ENCODE data around the gene JUND.

JUND gene

GRCh38 chr19:18234194-18234593 lies 47.2 kb downstream of the JUND start:
- no peak for DNase-seq (ENCODE audit: low read depth)

GRCh38 chr19:18233224-18233825 lies 48.1 kb downstream of the JUND start:
- no peak for DNase-seq (ENCODE audit: low read depth)

- no peak for DNase-seq (ENCODE audit: low read depth)
Measured at GRCh38 chr19:18232540-18233223, 48.7 kb downstream of the JUND start.

GRCh38 chr19:18231775-18232174 lies 49.6 kb downstream of the JUND start:
- DNase-seq (ENCODE audit: low read depth), result no peak

GRCh38 chr19:18230941-18231734 lies 50.3 kb downstream of the JUND start:
- no peak for DNase-seq (ENCODE audit: low read depth)

GRCh38 chr19:18229915-18230314 lies 51.5 kb downstream of the JUND start:
- DNase-seq (ENCODE audit: low read depth), result no peak

Measured in activated T-cell treated with anti-CD3 and anti-CD28 coated beads for 24 hours (primary cell).